Body of pancreas (tissue), 4 donors: ENCODE measurements around the gene MCM3. TPM values are rescaled to one million over a fixed set of nuclear protein-coding genes. Genes with fewer than 3 reads are reported as not detected.
A peak's percentile ranks its signal among the peaks of the same experiment; 100 is the strongest.

Experiments used
- ATAC-seq: fragments of 150-250 bp; one replicate; pipeline ENCODE4 v1.9.1; 2016
- DNase-seq, 4 donors: peaks; one replicate each; pipeline ENCODE4 v3.0.0-alpha.2; 2019
- H3K27ac ChIP-seq, 4 donors: fragments of 200-600 bp; sonication (generic); 1 replicate in 3 of 4; 2 replicates in 1 of 4; pipeline versions ENCODE4 v1.5.1 to v1.6.1; 2016 to 2019; ENCODE audit warnings: mild to moderate bottlenecking in 1 of 4, mixed read lengths in 1 of 4, moderate library complexity in 1 of 4
- H3K27me3 ChIP-seq, 2 donors: fragments of 200-600 bp; sonication (generic); one replicate each; pipeline ENCODE4 v1.6.0; 2016; ENCODE audit warnings: mild to moderate bottlenecking in 1 of 2
- H3K36me3 ChIP-seq, 2 donors: fragments of 200-600 bp; sonication (generic); replicated peaks in 1 of 2; 2 replicates each; pipeline ENCODE4 v1.5.1; 2016; ENCODE audit warnings: low read depth in 2 of 2; ENCODE audit not compliant: insufficient read depth in 1 of 2
- H3K4me1 ChIP-seq: fragments of 200-600 bp; sonication (generic); one replicate; pipeline ENCODE4 v1.6.0; 2016
- H3K4me3 ChIP-seq, 2 donors: fragments of 200-600 bp; sonication (generic); 1 replicate in 1 of 2; 2 replicates in 1 of 2; pipeline ENCODE4 v1.5.1; 2016 to 2019
- H3K9me3 ChIP-seq, 3 donors: fragments of 200-600 bp; sonication (generic); 1 replicate in 2 of 3; 2 replicates in 1 of 3; pipeline ENCODE4 v1.5.1; 2016
- CTCF ChIP-seq, 7 experiments: fragments of 450-650 bp in 4 of 7; fragments of 200-600 bp in 3 of 7; sonication (generic) in 3 of 7; IDR thresholded peaks; one replicate each; pipeline ENCODE4 v1.5.1; 2016 to 2019; ENCODE audit warnings: antibody characterized with exemption in 7 of 7
- POLR2A ChIP-seq, 3 donors: fragments of 450-650 bp; IDR thresholded peaks; one replicate each; pipeline ENCODE4 v1.6.1; 2016; ENCODE audit warnings: antibody characterized with exemption in 3 of 3, mild to moderate bottlenecking in 2 of 3
- WGBS, 2 donors: methylation state at CpG; one replicate each; pipeline ENCODE4 v1.1.5; 2017; 5-methylcytosine and 5-hydroxymethylcytosine counted together
- intact Hi-C: fragments of 100-400 bp; cut with DNase I; formaldehyde crosslinking; loops from one replicate; pipeline ENCODE4 v1.15.1; 2023
- total RNA-seq, 2 donors: library from RNA; depleted of rRNA; stranded (reverse); fragments of >200 nt; gene quantifications; one replicate each; pipeline ENCODE4 v1.1.0, GENCODE V29; 2016

MCM3 gene
- total RNA-seq, 2 donors from 2014 or later, result 15.6 to 21.4 TPM

GRCh38 chr6:52305411-52305810 is 20.9 kb upstream of the MCM3 start:
- ATAC-seq (peak; percentile 24), DNase-seq (no peak)
- no peaks in the 10 kb centered on the region for H3K36me3 ChIP-seq
- TF ChIP-seq POLR2A (IDR thresholded peaks at IDR 0.05) (no peak), CTCF (IDR thresholded peaks at IDR 0.05) (no peak)
- intact Hi-C loops, result no loop called here
- no peak overlapping the region for H3K4me3 ChIP-seq
- peaks cover 13% of the 10 kb centered on the region for H3K4me1 ChIP-seq
- no peaks in the 10 kb centered on the region for H3K27me3 ChIP-seq
- peak overlapping the region in 2 of 4 donors; percentile 34 to 70 for H3K27ac ChIP-seq
- no peaks in the 10 kb centered on the region for H3K9me3 ChIP-seq
- 42 to 46% methylated on average over 6 of the region's 6 CpGs for WGBS, 2 donors

GRCh38 chr6:52304983-52305390 is 20.4 kb upstream of the MCM3 start:
- no peak for TF ChIP-seq POLR2A (IDR thresholded peaks at IDR 0.05)
- TF ChIP-seq CTCF (IDR thresholded peaks at IDR 0.05), result no peak
- ATAC-seq (peak; percentile 70), DNase-seq (peak in 1 of 4 donors; percentile 22)
- no peaks in the 10 kb centered on the region for H3K27me3 ChIP-seq
- WGBS, 2 donors, result 35 to 52% methylated on average over 1 of the region's 1 CpG
- H3K4me3 ChIP-seq, result no peak overlapping the region
- H3K36me3 ChIP-seq, result no peaks in the 10 kb centered on the region
- no peaks in the 10 kb centered on the region for H3K9me3 ChIP-seq
- H3K4me1 ChIP-seq, result peaks cover 13% of the 10 kb centered on the region
- intact Hi-C loops, result no loop called here
- peak overlapping the region in 2 of 4 donors; percentile 34 to 70 for H3K27ac ChIP-seq

GRCh38 chr6:52303178-52303577 is 18.6 kb upstream of the MCM3 start:
- Histone ChIP-seq H3K27ac (no peak overlapping the region), H3K4me3 (no peak overlapping the region), H3K4me1 (peaks cover 13% of the 10 kb centered on the region), H3K9me3 (no peaks in the 10 kb centered on the region), H3K27me3 (no peaks in the 10 kb centered on the region), H3K36me3 (no peaks in the 10 kb centered on the region)
- WGBS, 2 donors, result 75 to 93% methylated on average over 1 of the region's 1 CpG
- no peak for ATAC-seq
- no peak for DNase-seq
- TF ChIP-seq CTCF (IDR thresholded peaks at IDR 0.05), result no peak
- no peak for TF ChIP-seq POLR2A (IDR thresholded peaks at IDR 0.05)
- intact Hi-C loops, result no loop called here

GRCh38 chr6:52301326-52301725 is 16.8 kb upstream of the MCM3 start:
- ATAC-seq, result no peak

More at GRCh38 chr6:52301326-52301725, 16.8 kb upstream of the MCM3 start:
- no peak for DNase-seq
- TF ChIP-seq POLR2A (IDR thresholded peaks at IDR 0.05), result no peak
- TF ChIP-seq CTCF (IDR thresholded peaks at IDR 0.05), result no peak
- intact Hi-C loops, result no loop called here
- Histone ChIP-seq H3K9me3 (no peaks in the 10 kb centered on the region), H3K4me1 (peaks cover 13% of the 10 kb centered on the region), H3K4me3 (no peak overlapping the region), H3K27me3 (no peaks in the 10 kb centered on the region), H3K36me3 (no peaks in the 10 kb centered on the region), H3K27ac (no peak overlapping the region)
- 56 to 79% methylated on average over 1 of the region's 1 CpG for WGBS, 2 donors
